ENCODE data around the gene MIA. TPM values are rescaled to one million over a fixed set of nuclear protein-coding genes. Genes with fewer than 3 reads are reported as not detected.
"Not testable (repeated sequence)": the region's sequence is repeated elsewhere in the genome, so short reads cannot be mapped to it uniquely, and the experiment has no call there.

Gene MIA
- total and polyA plus RNA-seq, 7 donors = 0.38 to 1.3 (median 0.77) TPM; not detected in 4

DNA sequence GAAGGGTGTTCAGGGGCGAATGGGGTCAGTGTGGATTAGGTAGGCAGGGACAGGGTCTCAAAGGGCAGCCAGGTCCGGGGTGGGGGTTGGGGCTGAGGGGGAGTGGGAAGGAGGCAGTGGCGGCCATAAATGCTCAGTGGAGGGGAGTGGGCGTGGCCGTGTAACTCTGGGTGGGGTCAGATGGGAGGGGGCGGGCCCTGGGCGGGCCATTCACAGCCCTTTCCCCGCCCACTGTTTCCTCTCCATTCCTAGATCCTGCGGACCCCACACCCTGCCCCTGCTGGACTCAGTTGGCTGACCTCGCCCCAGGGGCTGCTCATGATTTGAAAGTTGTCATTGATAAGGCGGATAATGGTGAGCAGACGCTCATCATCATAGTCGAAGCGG lies 51.0 kb downstream of the MIA start:
- intact Hi-C loops (cut with DNase I); H3K27me3 ChIP-seq (ENCODE audit: insufficient read depth in 3 of 3, low read length in 2 of 3); H3K4me1 ChIP-seq; ATAC-seq; H3K4me3 ChIP-seq; DNase-seq; H3K27ac ChIP-seq; H3K9me3 ChIP-seq: not testable (repeated sequence)
- WGBS, 3 donors = 92 to 99% (median 97%) methylated on average over 6 to 9 of the region's 14 CpGs
- H3K36me3 ChIP-seq (ENCODE audit: insufficient read depth in 1 of 2, low read depth in 1 of 2) = peaks cover 0 to 12% of the 10 kb centered on the region in 2 donors

DNA sequence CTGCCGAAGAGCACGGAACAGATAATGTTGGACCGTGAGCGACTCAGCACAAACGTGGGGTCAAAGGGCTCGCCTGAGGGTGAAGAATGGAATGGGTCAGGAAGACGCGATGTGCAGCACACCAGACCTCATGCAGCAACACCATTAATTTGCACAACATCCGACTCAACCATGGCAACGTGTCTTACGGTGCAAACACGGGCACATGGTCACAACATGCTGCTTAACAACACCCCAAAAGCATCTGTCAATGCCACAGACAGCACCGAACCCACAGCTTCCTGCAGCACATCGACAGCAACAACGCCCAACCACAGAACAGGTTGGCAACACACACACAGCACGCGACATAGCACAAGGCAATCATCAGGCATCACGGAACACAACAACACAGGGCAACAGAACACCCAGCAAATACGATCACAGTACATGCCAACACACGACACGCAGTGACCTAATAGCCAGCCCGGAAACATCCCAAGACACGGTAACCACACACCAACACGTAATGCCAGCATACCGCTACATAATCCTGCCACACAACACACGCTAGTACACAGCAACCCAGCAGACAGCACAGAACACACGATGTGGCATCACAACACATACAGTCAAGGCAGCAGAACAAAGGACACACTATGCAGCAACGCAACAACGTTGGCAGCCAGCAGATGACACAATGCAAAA lies 51.5 kb downstream of the MIA start:
- WGBS, 3 donors = 87 to 94% (median 90%) methylated on average over 27 to 29 of the region's 29 CpGs
- H3K9me3 ChIP-seq; H3K4me1 ChIP-seq; H3K27ac ChIP-seq; intact Hi-C loops (cut with DNase I); DNase-seq; H3K27me3 ChIP-seq (ENCODE audit: insufficient read depth in 3 of 3, low read length in 2 of 3); H3K4me3 ChIP-seq; ATAC-seq: not testable (repeated sequence)
- H3K36me3 ChIP-seq (ENCODE audit: insufficient read depth in 1 of 2, low read depth in 1 of 2) = peaks cover 0 to 12% of the 10 kb centered on the region in 2 donors

Other genes starting within 250 kb of the MIA start
- gene SHKBP1, start 198.6 kb upstream of the MIA start, total RNA-seq = 10 to 100 TPM; 12.4 to 17.4 (median 16.1) TPM
- gene SHKBP1, start 198.6 kb upstream of the MIA start, polyA plus RNA-seq = 10 to 100 TPM; 14.0 to 21.7 (median 20.3) TPM
- gene LTBP4, start 174.2 kb upstream of the MIA start, total RNA-seq = 10 to 100 TPM; 24.1 to 55.8 (median 44.0) TPM
- 10 to 100 TPM; 16.0 to 23.8 (median 20.6) TPM for gene LTBP4, start 174.2 kb upstream of the MIA start, polyA plus RNA-seq
- 10 to 100 TPM; 12.0 to 13.3 (median 12.9) TPM for gene NUMBL, start 84.9 kb upstream of the MIA start, total RNA-seq
- 1 to 10 TPM; 3.3 to 5.5 (median 4.1) TPM for gene NUMBL, start 84.9 kb upstream of the MIA start, polyA plus RNA-seq
- 10 to 100 TPM in 3 of 4 donors, 1 to 10 TPM in 1; 6.8 to 16.2 (median 13.7) TPM for gene COQ8B, start 58.6 kb upstream of the MIA start, total RNA-seq
- gene COQ8B, start 58.6 kb upstream of the MIA start, polyA plus RNA-seq = 10 to 100 TPM; 13.2 to 43.1 (median 16.1) TPM
- gene ITPKC, start 58.4 kb upstream of the MIA start, total RNA-seq = 10 to 100 TPM in 3 of 4 donors, 1 to 10 TPM in 1; 6.9 to 16.7 (median 14.2) TPM
- 10 to 100 TPM; 10.2 to 19.2 (median 16.6) TPM for gene ITPKC, start 58.4 kb upstream of the MIA start, polyA plus RNA-seq
- gene ACTMAP, start 25.0 kb upstream of the MIA start, total RNA-seq = 10 to 100 TPM in 2 of 4 donors, 1 to 10 TPM in 2; 6.7 to 13.3 (median 9.6) TPM
- 1 to 10 TPM; 5.1 to 8.9 (median 6.6) TPM for gene ACTMAP, start 25.0 kb upstream of the MIA start, polyA plus RNA-seq
- 10 to 100 TPM; 27.5 to 43.6 (median 33.5) TPM for gene SNRPA, start 24.3 kb upstream of the MIA start, total RNA-seq
- 10 to 100 TPM; 21.5 to 34.2 (median 22.5) TPM for gene SNRPA, start 24.3 kb upstream of the MIA start, polyA plus RNA-seq
- gene RAB4B, start 2.7 kb downstream of the MIA start, total RNA-seq = 10 to 100 TPM in 3 of 4 donors, 1 to 10 TPM in 1; 8.2 to 14.5 (median 13.9) TPM
- gene RAB4B, start 2.7 kb downstream of the MIA start, polyA plus RNA-seq = 10 to 100 TPM; 19.2 to 28.7 (median 23.4) TPM
- gene EGLN2, start 23.7 kb downstream of the MIA start, total RNA-seq = 10 to 100 TPM; 34.9 to 42.9 (median 38.9) TPM
- 10 to 100 TPM; 45.8 to 67.6 (median 50.0) TPM for gene EGLN2, start 23.7 kb downstream of the MIA start, polyA plus RNA-seq
- under 1 TPM in 1 of 4 donors, not detected in 3; 0.32 TPM for gene CYP2A6, start 74.9 kb downstream of the MIA start, total RNA-seq
- not detected for gene CYP2A6, start 74.9 kb downstream of the MIA start, polyA plus RNA-seq
- under 1 TPM in 1 of 4 donors, not detected in 3; 0.71 TPM for gene CYP2A7, start 106.7 kb downstream of the MIA start, total RNA-seq
- gene CYP2A7, start 106.7 kb downstream of the MIA start, polyA plus RNA-seq = not detected
- under 1 TPM in 1 of 4 donors, not detected in 3; 0.62 TPM for gene CYP2B6, start 215.8 kb downstream of the MIA start, total RNA-seq
- gene CYP2B6, start 215.8 kb downstream of the MIA start, polyA plus RNA-seq = not detected

Data from psoas muscle (tissue), 8 donors.